ENCODE data around the gene ARHGAP42.

- TF ChIP-seq POLR2A (IDR thresholded peaks at IDR 0.05; ENCODE audit: low read depth) (no peak), CTCF (IDR thresholded peaks at IDR 0.05) (no peak)
Observed at GRCh38 chr11:100686476-100687053, 523 bp upstream of the ARHGAP42 start.
